Measurements from ENCODE around the gene TRPM3. TPM values are rescaled to one million over a fixed set of nuclear protein-coding genes. Genes with fewer than 3 reads are reported as not detected.

TRPM3 gene
- total and polyA plus RNA-seq, 12 donors = 0.27 to 5.3 (median 1.8) TPM

DNA sequence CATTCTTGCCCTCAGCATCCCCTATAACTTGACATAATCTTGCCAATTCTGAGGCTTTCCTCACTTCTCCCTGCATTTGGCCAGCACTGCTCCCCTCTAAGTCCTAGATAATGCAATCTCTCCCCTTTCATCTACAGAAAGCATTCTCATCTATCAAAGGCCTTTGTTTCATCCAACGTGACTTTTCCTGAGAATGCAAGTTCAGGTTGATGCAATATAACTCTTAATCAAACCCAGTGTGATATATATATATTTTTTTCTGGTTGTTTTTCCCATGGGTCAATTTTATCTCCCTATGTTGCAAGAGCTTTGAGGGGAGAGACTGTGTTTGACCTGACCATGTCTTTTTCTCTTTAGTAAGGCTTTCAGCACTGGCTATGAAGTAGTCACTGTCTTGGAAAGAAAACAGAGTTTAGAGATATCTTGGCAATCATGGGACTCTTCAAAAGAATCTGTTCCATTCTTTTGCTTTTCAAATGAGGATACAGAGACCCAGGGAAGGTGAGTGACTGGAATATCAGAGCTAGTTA lies 268.6 kb downstream of the TRPM3 start:
- Histone ChIP-seq H3K27ac (no peak overlapping the region), H3K4me3 (no peak overlapping the region), H3K27me3 (no peaks in the 10 kb centered on the region), H3K36me3 (replicated peaks in 1 of 2) (no peaks in the 10 kb centered on the region), H3K4me1 (replicated peaks in 1 of 2) (no peaks in the 10 kb centered on the region), H3K9me3 (replicated peaks in 1 of 3) (no peaks in the 10 kb centered on the region)
- 72 to 84% (median 77%) methylated on average over 1 of the region's 1 CpG for WGBS, 4 donors
- intact Hi-C loops (cut with DNase I) = no loop called here
- TF ChIP-seq POLR2A (IDR thresholded peaks at IDR 0.05) (no peak), CTCF (IDR thresholded peaks at IDR 0.05) (no peak)
- no peak for DNase-seq

- intact Hi-C loops (cut with DNase I) = no loop called here
- 54 to 80% (median 75%) methylated on average over 2 of the region's 2 CpGs for WGBS, 4 donors
- TF ChIP-seq CTCF (IDR thresholded peaks at IDR 0.05) (no peak), POLR2A (IDR thresholded peaks at IDR 0.05) (no peak)
- Histone ChIP-seq H3K36me3 (replicated peaks in 1 of 2) (no peaks in the 10 kb centered on the region), H3K4me3 (no peak overlapping the region), H3K4me1 (replicated peaks in 1 of 2) (peaks cover 0 to 5% of the 10 kb centered on the region in 2 donors), H3K27me3 (no peaks in the 10 kb centered on the region), H3K9me3 (replicated peaks in 1 of 3) (no peaks in the 10 kb centered on the region), H3K27ac (no peak overlapping the region)
- DNase-seq = no peak
These were observed 281.2 kb downstream of the TRPM3 start for GRCh38 chr9:70840266-70840665.

DNA sequence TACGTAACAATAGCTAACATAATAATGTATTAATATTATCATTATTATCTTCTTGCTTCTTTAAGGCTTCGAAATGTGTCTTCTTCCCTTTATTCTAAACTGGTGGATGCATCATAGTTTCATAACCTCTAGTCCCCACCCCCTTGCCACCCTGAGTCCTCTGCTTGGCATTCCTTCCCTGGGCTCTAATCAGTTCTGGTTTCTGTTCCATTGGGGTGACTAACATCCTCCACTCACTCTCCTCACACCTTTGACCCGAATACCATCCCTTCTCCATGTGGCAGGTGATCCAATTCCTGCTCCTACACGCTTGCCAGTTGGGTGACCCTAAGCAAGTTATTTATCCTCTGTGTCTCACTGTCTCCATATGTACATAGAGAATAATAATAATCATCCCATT lies 286.1 kb downstream of the TRPM3 start:
- intact Hi-C loops (cut with DNase I) = no loop called here
- H3K9me3 ChIP-seq (replicated peaks in 1 of 3) = no peaks in the 10 kb centered on the region
- 74 to 93% (median 85%) methylated on average over 4 of the region's 4 CpGs for WGBS, 4 donors
- peaks cover 0 to 5% of the 10 kb centered on the region in 2 donors for H3K4me1 ChIP-seq (replicated peaks in 1 of 2)
- no peaks in the 10 kb centered on the region for H3K27me3 ChIP-seq
- TF ChIP-seq CTCF (IDR thresholded peaks at IDR 0.05) (no peak), POLR2A (IDR thresholded peaks at IDR 0.05) (no peak)
- peak in 2 of 7 donors; percentile 14 to 54 for DNase-seq
- no peak overlapping the region for H3K27ac ChIP-seq
- no peaks in the 10 kb centered on the region for H3K36me3 ChIP-seq (replicated peaks in 1 of 2)
- H3K4me3 ChIP-seq = no peak overlapping the region

GRCh38 chr9:70832492-70832891 lies 288.9 kb downstream of the TRPM3 start:
- TF ChIP-seq POLR2A (IDR thresholded peaks at IDR 0.05) (no peak), CTCF (IDR thresholded peaks at IDR 0.05) (no peak)
- Histone ChIP-seq H3K27ac (no peak overlapping the region), H3K4me3 (no peak overlapping the region), H3K27me3 (no peaks in the 10 kb centered on the region), H3K9me3 (replicated peaks in 1 of 3) (no peaks in the 10 kb centered on the region), H3K36me3 (replicated peaks in 1 of 2) (no peaks in the 10 kb centered on the region), H3K4me1 (replicated peaks in 1 of 2) (peaks cover 0 to 5% of the 10 kb centered on the region in 2 donors)
- DNase-seq = no peak
- intact Hi-C loops (cut with DNase I) = no loop called here

All from adrenal gland (tissue), 12 donors.